HepG2 (cell line): ENCODE results near the gene CA12.

Experiments
- BHLHE40 ChIP-seq: IDR thresholded peaks from 2 replicates; pipeline ENCODE4 v1.6.1; 2011; ENCODE audit warnings: low read length, improper control_type of control experiment
- TF ChIP-seq, protein P1 (sequence below): sonication (generic); formaldehyde crosslinking; IDR thresholded peaks from 2 replicates; pipeline ENCODE4 v1.4.0; 2020; ENCODE audit warnings: missing genetic modification reagents

DNA sequence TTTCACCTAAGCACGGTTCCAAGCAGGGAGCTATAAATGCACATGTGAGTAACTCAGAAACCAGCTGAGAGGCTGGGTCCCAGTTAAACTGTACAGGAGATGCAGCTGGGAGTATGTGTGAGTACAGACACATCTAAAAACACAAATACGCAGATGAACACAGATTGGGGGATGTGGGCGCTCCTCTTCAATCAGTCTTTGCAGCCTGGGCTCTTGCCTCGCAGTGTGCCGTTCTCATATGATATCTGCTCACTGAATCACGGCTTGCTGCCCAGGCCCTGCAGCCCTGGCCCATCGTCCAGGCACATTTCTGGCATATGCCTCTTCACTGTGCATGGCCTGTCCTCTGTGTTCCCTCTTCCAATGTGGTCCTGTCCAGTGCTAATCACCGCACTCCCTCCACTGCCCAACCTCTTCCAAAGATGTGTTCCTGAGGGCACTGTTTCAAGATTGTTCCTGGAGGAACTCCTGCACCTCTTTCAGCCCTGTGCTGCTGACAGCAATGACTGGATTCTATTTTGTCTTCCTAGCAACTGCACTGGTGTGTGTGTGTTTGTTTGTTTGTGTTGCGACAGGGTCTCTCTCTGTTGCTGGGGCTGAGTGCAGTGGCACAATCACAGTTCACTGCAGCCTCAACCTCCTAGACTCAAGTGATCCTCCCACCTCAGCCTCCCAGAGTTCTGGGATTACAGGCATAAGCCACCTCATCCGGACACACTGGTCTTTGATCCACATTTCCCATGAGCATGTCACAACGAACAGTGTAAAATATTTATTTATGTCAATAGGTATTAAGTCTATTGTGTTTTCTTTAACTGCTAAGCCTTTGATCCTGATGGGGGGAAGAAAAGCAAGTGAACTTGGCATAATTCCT lies 17.0 kb downstream of the CA12 start:
- TF ChIP-seq, protein P1, sequence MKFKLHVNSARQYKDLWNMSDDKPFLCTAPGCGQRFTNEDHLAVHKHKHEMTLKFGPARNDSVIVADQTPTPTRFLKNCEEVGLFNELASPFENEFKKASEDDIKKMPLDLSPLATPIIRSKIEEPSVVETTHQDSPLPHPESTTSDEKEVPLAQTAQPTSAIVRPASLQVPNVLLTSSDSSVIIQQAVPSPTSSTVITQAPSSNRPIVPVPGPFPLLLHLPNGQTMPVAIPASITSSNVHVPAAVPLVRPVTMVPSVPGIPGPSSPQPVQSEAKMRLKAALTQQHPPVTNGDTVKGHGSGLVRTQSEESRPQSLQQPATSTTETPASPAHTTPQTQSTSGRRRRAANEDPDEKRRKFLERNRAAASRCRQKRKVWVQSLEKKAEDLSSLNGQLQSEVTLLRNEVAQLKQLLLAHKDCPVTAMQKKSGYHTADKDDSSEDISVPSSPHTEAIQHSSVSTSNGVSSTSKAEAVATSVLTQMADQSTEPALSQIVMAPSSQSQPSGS (CRISPR knock-in tag): no peak
- TF ChIP-seq BHLHE40: no peak
